IMR-90 (cell line): ENCODE measurements around the gene TENM3. TPM values are rescaled to one million over a fixed set of nuclear protein-coding genes. Genes with fewer than 3 reads are reported as not detected.

Source experiments
- ATAC-seq: fragments of 200-7000 bp; cut with Tn5 transposase; 2 replicates; pipeline ENCODE4 v1.9.1; 2020; ENCODE audit warnings: low read depth, mild to moderate bottlenecking, moderate library complexity
- BruUV-seq: library from RNA; stranded (reverse); fragments of 400-500 nt; replicated peaks from 2 replicates; lab custom pipeline; 2021; lab: Mats Ljungman, UMichigan
- CTCF ChIA-PET: fragments of 300-600 bp; formaldehyde crosslinking; extraction: SDS; loops from one replicate; lab custom pipeline; 2021; ENCODE audit warnings: antibody characterized with exemption; lab: Yijun Ruan, JAX
- POLR2A ChIA-PET: fragments of 300-600 bp; sonication (Branson Sonifier 250); formaldehyde crosslinking; loops from one replicate; lab custom pipeline; 2022; ENCODE audit warnings: antibody characterized with exemption; ENCODE audit not compliant: unreplicated experiment; lab: Charles Lee
- DNase-seq: peaks from one replicate; pipeline ENCODE4 v3.0.0; 2013
- H2AFZ ChIP-seq: replicated peaks from 2 replicates; pipeline ENCODE3; 2013; ENCODE audit warnings: low read length, mild to moderate bottlenecking; ENCODE audit not compliant: poor library complexity
- H2AK5ac ChIP-seq: 2 replicates; pipeline ENCODE4 v1.6.1; 2013; ENCODE audit warnings: low read depth, low read length, inconsistent platforms
- H2AK9ac ChIP-seq: replicated peaks from 2 replicates; pipeline ENCODE3; 2013; ENCODE audit warnings: mild to moderate bottlenecking, low read depth, low read length, moderate library complexity; ENCODE audit not compliant: poor library complexity
- H2BK120ac ChIP-seq: 2 replicates; pipeline ENCODE4 v1.6.1; 2013; ENCODE audit warnings: low read depth, low read length, inconsistent platforms
- H2BK15ac ChIP-seq: 3 replicates; pipeline ENCODE4 v1.6.1; 2013; ENCODE audit warnings: low read depth, low read length, inconsistent platforms
- H2BK20ac ChIP-seq: 2 replicates; pipeline ENCODE4 v1.6.1; 2013; ENCODE audit warnings: low read depth, mild to moderate bottlenecking, inconsistent platforms, low read length, moderate library complexity
- H2BK5ac ChIP-seq: 2 replicates; pipeline ENCODE4 v1.6.1; 2013; ENCODE audit warnings: mild to moderate bottlenecking, low read depth, low read length, inconsistent platforms; ENCODE audit not compliant: poor library complexity, severe bottlenecking
- H3K14ac ChIP-seq: replicated peaks from 2 replicates; pipeline ENCODE4 v1.6.1; 2013; ENCODE audit warnings: low read depth, low read length, inconsistent platforms
- H3K18ac ChIP-seq: 2 replicates; pipeline ENCODE4 v1.6.1; 2013; ENCODE audit warnings: low read depth, low read length, control low read depth
- H3K23ac ChIP-seq: 2 replicates; pipeline ENCODE4 v1.6.1; 2013; ENCODE audit warnings: low read depth, low read length, inconsistent platforms
- H3K27ac ChIP-seq: 2 replicates; pipeline ENCODE4 v1.5.1; 2013; ENCODE audit warnings: mild to moderate bottlenecking, control low read depth, low read length; ENCODE audit not compliant: insufficient read depth
- H3K27me3 ChIP-seq: 2 replicates; pipeline ENCODE4 v1.6.1; 2013; ENCODE audit warnings: low read length; ENCODE audit not compliant: control insufficient read depth, insufficient read depth
- H3K36me3 ChIP-seq: 2 replicates; pipeline ENCODE4 v1.6.1; 2013; ENCODE audit warnings: low read length, mixed read lengths; ENCODE audit not compliant: control insufficient read depth, insufficient read depth
- H3K4ac ChIP-seq: 2 replicates; pipeline ENCODE4 v1.6.1; 2013; ENCODE audit warnings: low read depth, low read length, inconsistent platforms
- H3K4me1 ChIP-seq: 2 replicates; pipeline ENCODE4 v1.6.1; 2013; ENCODE audit warnings: low read length, mixed read lengths; ENCODE audit not compliant: control insufficient read depth, insufficient read depth
- H3K4me2 ChIP-seq: 2 replicates; pipeline ENCODE4 v1.6.1; 2013; ENCODE audit warnings: low read depth, mild to moderate bottlenecking, control low read depth, low read length, moderate library complexity
- H3K4me3 ChIP-seq: 2 replicates; pipeline ENCODE4 v1.5.1; 2013; ENCODE audit warnings: low read depth, mild to moderate bottlenecking, control low read depth, low read length, moderate library complexity; ENCODE audit not compliant: insufficient read depth
- H3K56ac ChIP-seq: 2 replicates; pipeline ENCODE4 v1.6.1; 2013; ENCODE audit warnings: low read length, inconsistent platforms; ENCODE audit not compliant: insufficient read depth; ENCODE audit errors: extremely low read depth
- H3K79me1 ChIP-seq, 2 experiments: 2 replicates each; pipeline ENCODE4 v1.6.1; 2013; ENCODE audit warnings: low read length in 2 of 2, inconsistent platforms in 1 of 2, low read depth in 1 of 2
- H3K9ac ChIP-seq: 2 replicates; pipeline ENCODE4 v1.6.1; 2013; ENCODE audit warnings: low read depth, low read length, control low read depth
- H3K9me1 ChIP-seq: 2 replicates; pipeline ENCODE4 v1.6.1; 2013; ENCODE audit warnings: low read length, inconsistent platforms; ENCODE audit not compliant: insufficient read depth
- H3K9me3 ChIP-seq: 2 replicates; pipeline ENCODE4 v1.6.1; 2013; ENCODE audit warnings: low read length; ENCODE audit not compliant: control insufficient read depth, insufficient read depth
- H4K20me1 ChIP-seq: 2 replicates; pipeline ENCODE4 v1.6.1; 2013; ENCODE audit warnings: low read length, inconsistent platforms; ENCODE audit not compliant: insufficient read depth
- H4K5ac ChIP-seq: 2 replicates; pipeline ENCODE4 v1.6.1; 2013; ENCODE audit warnings: mild to moderate bottlenecking, low read depth, low read length, control low read depth
- H4K8ac ChIP-seq, 2 experiments: 2 replicates each; pipeline ENCODE4 v1.6.1; 2013; ENCODE audit warnings: low read depth in 2 of 2, low read length in 2 of 2, control low read depth in 1 of 2, inconsistent platforms in 1 of 2
- H4K91ac ChIP-seq: 2 replicates; pipeline ENCODE4 v1.6.1; 2013; ENCODE audit warnings: low read depth, low read length, inconsistent platforms; ENCODE audit not compliant: insufficient read depth
- BHLHE40 ChIP-seq: fragments of 150-350 bp; IDR thresholded peaks from 2 replicates; pipeline ENCODE4 v1.6.1; 2016; ENCODE audit warnings: mild to moderate bottlenecking, low read depth, low read length
- CEBPB ChIP-seq: IDR thresholded peaks from 2 replicates; pipeline ENCODE4 v1.6.1; 2012; ENCODE audit warnings: low read depth, low read length, improper control_type of control experiment
- CTCF ChIP-seq: conservative IDR thresholded peaks from 2 replicates; pipeline ENCODE4 v1.5.1; 2012; ENCODE audit warnings: mild to moderate bottlenecking, low read depth, low read length, improper control_type of control experiment
- MXI1 ChIP-seq: IDR thresholded peaks from 2 replicates; pipeline ENCODE4 v1.6.1; 2012; ENCODE audit warnings: low read depth, mild to moderate bottlenecking, low read length, moderate library complexity, borderline replicate concordance
- RAD21 ChIP-seq: IDR thresholded peaks from 2 replicates; pipeline ENCODE4 v1.6.1; 2012; ENCODE audit warnings: low read length, improper control_type of control experiment
- RCOR1 ChIP-seq: IDR thresholded peaks from 2 replicates; pipeline ENCODE4 v1.6.1; 2012; ENCODE audit warnings: mild to moderate bottlenecking, low read length, improper control_type of control experiment; ENCODE audit not compliant: insufficient replicate concordance
- RFX5 ChIP-seq: IDR thresholded peaks from 2 replicates; pipeline ENCODE4 v1.8.0; 2012; ENCODE audit warnings: low read depth, mild to moderate bottlenecking, low read length, moderate library complexity
- SMC3 ChIP-seq: fragments of 150-350 bp; IDR thresholded peaks from 2 replicates; pipeline ENCODE4 v1.6.1; 2016; ENCODE audit warnings: low read depth, mild to moderate bottlenecking, antibody characterized with exemption, low read length, moderate library complexity
- WGBS, 2 experiments: methylation state at CpG; one replicate each; pipeline versions ENCODE4 v1.1.5 to v1.1.7; 2013; ENCODE audit warnings: missing lambda C conversion rate in 2 of 2; ENCODE audit not compliant: insufficient read length in 1 of 2; ENCODE audit errors: extremely low coverage in 2 of 2; 5-methylcytosine and 5-hydroxymethylcytosine counted together
- dilution Hi-C: fragments of 300-500 bp; cut with HindIII; formaldehyde crosslinking; loops from one replicate; pipeline ENCODE4 v1.14.3; 2018; ENCODE audit warnings: low sequenced_read_pairs; ENCODE audit not compliant: unreplicated experiment
- in situ Hi-C: fragments of 300-500 bp; cut with MboI; formaldehyde crosslinking; loops from 3 replicates; pipeline ENCODE4 v1.14.3; 2019; ENCODE audit warnings: low sequenced_read_pairs, inconsistent platforms, mixed read lengths
- intact Hi-C: fragments of 100-400 bp; cut with micrococcal nuclease; formaldehyde crosslinking; loops from 2 replicates; pipeline ENCODE4 v1.10.0; 2022
- polyA plus RNA-seq, 3 experiments: library from polyadenylated mRNA; depleted of rRNA; stranded (reverse); fragments of >200 nt; gene quantifications; 2 replicates each; pipeline ENCODE4 v1.2.3, GENCODE V29; 2012; ENCODE audit warnings: low replicate concordance in 1 of 3
- total RNA-seq: library from RNA; depleted of rRNA; stranded (reverse); fragments of >200 nt; gene quantifications from 2 replicates; pipeline ENCODE4 v1.2.3, GENCODE V29; 2012
- TF ChIP-seq, protein P1 (sequence below): fragments of 150-350 bp; IDR thresholded peaks from 2 replicates; pipeline ENCODE4 v1.6.1; 2017; ENCODE audit warnings: mild to moderate bottlenecking, antibody characterized with exemption, low read length, low read depth
- TF ChIP-seq, protein P2 (sequence below): fragments of 150-350 bp; IDR thresholded peaks from 2 replicates; pipeline ENCODE4 v1.6.1; 2016; ENCODE audit warnings: low read depth, mild to moderate bottlenecking, low read length, moderate library complexity, borderline replicate concordance

Gene TENM3
- total and polyA plus RNA-seq, 2 of the 4 experiments (the other 2 are of a cell fraction): 29.9 to 173 TPM

GRCh38 chr4:182645511-182645910 is 402.3 kb downstream of the TENM3 start:
- H3K4me1 ChIP-seq: peaks cover 7% of the 10 kb centered on the region
- no peak overlapping the region for H3K14ac ChIP-seq
- ATAC-seq (no peak), DNase-seq (no peak)
- no TSS peak for BruUV-seq
- no peak overlapping the region for H3K4me3 ChIP-seq
- H3K18ac ChIP-seq: no peak overlapping the region
- H4K8ac ChIP-seq: no peak overlapping the region
- H2AK9ac ChIP-seq: no peak overlapping the region
- H3K9me1 ChIP-seq: peaks cover 2% of the 10 kb centered on the region; the same call in 1 of the 2 replicates
- POLR2A ChIA-PET: no interaction called here
- CTCF ChIA-PET: no interaction called here
- peaks cover 0 to 13% of the 10 kb centered on the region in 2 experiments; a peak in 1 of 4 replicates for H3K79me1 ChIP-seq
- TF ChIP-seq, protein P1, sequence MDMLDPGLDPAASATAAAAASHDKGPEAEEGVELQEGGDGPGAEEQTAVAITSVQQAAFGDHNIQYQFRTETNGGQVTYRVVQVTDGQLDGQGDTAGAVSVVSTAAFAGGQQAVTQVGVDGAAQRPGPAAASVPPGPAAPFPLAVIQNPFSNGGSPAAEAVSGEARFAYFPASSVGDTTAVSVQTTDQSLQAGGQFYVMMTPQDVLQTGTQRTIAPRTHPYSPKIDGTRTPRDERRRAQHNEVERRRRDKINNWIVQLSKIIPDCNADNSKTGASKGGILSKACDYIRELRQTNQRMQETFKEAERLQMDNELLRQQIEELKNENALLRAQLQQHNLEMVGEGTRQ: no peak
- TF ChIP-seq RAD21 (no peak), MXI1 (no peak), CEBPB (no peak), RFX5 (no peak), BHLHE40 (no peak), CTCF (no peak), SMC3 (no peak), RCOR1 (no peak)
- TF ChIP-seq, protein P2, sequence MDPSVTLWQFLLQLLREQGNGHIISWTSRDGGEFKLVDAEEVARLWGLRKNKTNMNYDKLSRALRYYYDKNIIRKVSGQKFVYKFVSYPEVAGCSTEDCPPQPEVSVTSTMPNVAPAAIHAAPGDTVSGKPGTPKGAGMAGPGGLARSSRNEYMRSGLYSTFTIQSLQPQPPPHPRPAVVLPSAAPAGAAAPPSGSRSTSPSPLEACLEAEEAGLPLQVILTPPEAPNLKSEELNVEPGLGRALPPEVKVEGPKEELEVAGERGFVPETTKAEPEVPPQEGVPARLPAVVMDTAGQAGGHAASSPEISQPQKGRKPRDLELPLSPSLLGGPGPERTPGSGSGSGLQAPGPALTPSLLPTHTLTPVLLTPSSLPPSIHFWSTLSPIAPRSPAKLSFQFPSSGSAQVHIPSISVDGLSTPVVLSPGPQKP: no peak
- no peak overlapping the region for H3K56ac ChIP-seq
- dilution Hi-C loops: no loop called here
- H2AFZ ChIP-seq: no peak overlapping the region
- H2BK120ac ChIP-seq: no peak overlapping the region
- H3K4me2 ChIP-seq: no peak overlapping the region
- H2AK5ac ChIP-seq: peak overlapping the region; percentile 2; the same call in 1 of the 2 replicates
- no peak overlapping the region for H2BK20ac ChIP-seq
- H3K9ac ChIP-seq: no peak overlapping the region
- no peak overlapping the region for H3K23ac ChIP-seq
- H3K27me3 ChIP-seq: no peaks in the 10 kb centered on the region
- H3K9me3 ChIP-seq: peaks cover 7% of the 10 kb centered on the region; the same call in 1 of the 2 replicates
- H3K27ac ChIP-seq: no peak overlapping the region
- no peak overlapping the region for H3K4ac ChIP-seq
- no CpG with 5 or more reads among the region's 1 CpG for WGBS, 2 experiments
- in situ Hi-C loops: no loop called here
- H2BK5ac ChIP-seq: no peak overlapping the region
- no peak overlapping the region for H4K5ac ChIP-seq
- no peak overlapping the region for H4K91ac ChIP-seq
- intact Hi-C loops: no loop called here
- no peaks in the 10 kb centered on the region for H4K20me1 ChIP-seq
- H2BK15ac ChIP-seq: no peak overlapping the region
- no peaks in the 10 kb centered on the region for H3K36me3 ChIP-seq
